Osteoblast (primary cell): ENCODE measurements around the gene EPHA10. TPM values are rescaled to one million over a fixed set of nuclear protein-coding genes. Genes with fewer than 3 reads are reported as not detected.
A peak's percentile ranks its signal among the peaks of the same experiment; 100 is the strongest.

ENCODE experiments used
- DNase-seq: peaks from one replicate; pipeline ENCODE4 v3.0.0; 2011; ENCODE audit warnings: low spot score, mixed read lengths; ENCODE audit not compliant: insufficient read length; ENCODE audit errors: missing footprints
- H2AFZ ChIP-seq: 2 replicates; pipeline ENCODE4 v1.6.0; 2011; ENCODE audit warnings: mild to moderate bottlenecking, low read length
- H3K27ac ChIP-seq: 2 replicates; pipeline ENCODE4 v1.5.1; 2011; ENCODE audit warnings: mild to moderate bottlenecking, low read depth, low read length, moderate library complexity
- H3K27me3 ChIP-seq: 2 replicates; pipeline ENCODE4 v1.6.0; 2012; ENCODE audit warnings: mild to moderate bottlenecking, control low read depth, inconsistent platforms, low read length, moderate library complexity; ENCODE audit not compliant: insufficient read depth
- H3K36me3 ChIP-seq: 2 replicates; pipeline ENCODE4 v1.5.1; 2011; ENCODE audit warnings: mild to moderate bottlenecking, low read length, control low read depth, moderate library complexity; ENCODE audit not compliant: insufficient read depth
- H3K4me1 ChIP-seq: 2 replicates; pipeline ENCODE4 v1.5.1; 2011; ENCODE audit warnings: mild to moderate bottlenecking, low read length, control low read depth, moderate library complexity; ENCODE audit not compliant: insufficient read depth
- H3K4me2 ChIP-seq: 2 replicates; pipeline ENCODE4 v1.6.0; 2011; ENCODE audit warnings: mild to moderate bottlenecking, low read length; ENCODE audit not compliant: insufficient read depth
- H3K4me3 ChIP-seq: fragments of 200-600 bp; sonication (generic); 3 replicates; pipeline ENCODE4 v1.5.1; 2012; ENCODE audit warnings: mild to moderate bottlenecking, low read length, inconsistent platforms; ENCODE audit not compliant: insufficient read depth
- H3K79me2 ChIP-seq: 2 replicates; pipeline ENCODE4 v1.6.0; 2012; ENCODE audit warnings: mild to moderate bottlenecking, low read length, control low read depth, inconsistent platforms; ENCODE audit not compliant: insufficient read depth
- H3K9me3 ChIP-seq: 2 replicates; pipeline ENCODE4 v1.5.1; 2011; ENCODE audit warnings: low read depth, low read length, control low read depth
- H4K20me1 ChIP-seq: 2 replicates; pipeline ENCODE4 v1.6.0; 2012; ENCODE audit warnings: mild to moderate bottlenecking, low read length, control low read depth; ENCODE audit not compliant: insufficient read depth
- total RNA-seq: library from RNA; depleted of rRNA; stranded (reverse); fragments of >200 nt; gene quantifications from 2 replicates; pipeline ENCODE4 v1.2.3, GENCODE V29; 2012
- TF ChIP-seq, protein P1 (sequence below): IDR thresholded peaks from 2 replicates; pipeline ENCODE4 v1.5.1; 2011; ENCODE audit warnings: mild to moderate bottlenecking, low read depth, low read length, moderate library complexity; ENCODE audit errors: extremely low read depth

EPHA10 gene
- total RNA-seq, 1 donor = not detected

DNA sequence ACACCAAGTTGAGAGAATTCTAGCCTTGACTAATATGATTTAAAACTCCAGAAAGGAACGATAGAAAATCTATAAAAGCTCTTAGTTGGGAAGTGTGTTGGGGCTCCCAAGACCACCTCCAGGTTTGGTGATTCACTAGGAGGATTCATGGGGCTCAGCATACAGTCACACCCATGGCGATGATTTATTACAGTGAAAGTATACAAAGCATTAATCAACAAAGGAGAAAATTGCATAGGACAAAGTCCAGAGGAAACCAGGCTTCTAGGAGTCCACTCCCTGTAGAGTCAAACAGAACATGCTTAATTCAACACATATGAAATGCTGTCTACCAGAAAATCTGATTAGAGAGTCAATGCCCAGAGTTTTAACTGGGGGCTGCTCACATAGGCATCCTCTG is 67.8 kb downstream of the EPHA10 start:
- TF ChIP-seq, protein P1, sequence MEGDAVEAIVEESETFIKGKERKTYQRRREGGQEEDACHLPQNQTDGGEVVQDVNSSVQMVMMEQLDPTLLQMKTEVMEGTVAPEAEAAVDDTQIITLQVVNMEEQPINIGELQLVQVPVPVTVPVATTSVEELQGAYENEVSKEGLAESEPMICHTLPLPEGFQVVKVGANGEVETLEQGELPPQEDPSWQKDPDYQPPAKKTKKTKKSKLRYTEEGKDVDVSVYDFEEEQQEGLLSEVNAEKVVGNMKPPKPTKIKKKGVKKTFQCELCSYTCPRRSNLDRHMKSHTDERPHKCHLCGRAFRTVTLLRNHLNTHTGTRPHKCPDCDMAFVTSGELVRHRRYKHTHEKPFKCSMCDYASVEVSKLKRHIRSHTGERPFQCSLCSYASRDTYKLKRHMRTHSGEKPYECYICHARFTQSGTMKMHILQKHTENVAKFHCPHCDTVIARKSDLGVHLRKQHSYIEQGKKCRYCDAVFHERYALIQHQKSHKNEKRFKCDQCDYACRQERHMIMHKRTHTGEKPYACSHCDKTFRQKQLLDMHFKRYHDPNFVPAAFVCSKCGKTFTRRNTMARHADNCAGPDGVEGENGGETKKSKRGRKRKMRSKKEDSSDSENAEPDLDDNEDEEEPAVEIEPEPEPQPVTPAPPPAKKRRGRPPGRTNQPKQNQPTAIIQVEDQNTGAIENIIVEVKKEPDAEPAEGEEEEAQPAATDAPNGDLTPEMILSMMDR = no peak
- peaks cover 48% of the 10 kb centered on the region for H3K79me2 ChIP-seq
- no peaks in the 10 kb centered on the region for H3K9me3 ChIP-seq
- H4K20me1 ChIP-seq = peaks cover 6% of the 10 kb centered on the region
- H3K4me2 ChIP-seq = no peak overlapping the region
- H3K4me3 ChIP-seq = no peak overlapping the region
- DNase-seq = no peak
- H3K27me3 ChIP-seq = no peaks in the 10 kb centered on the region
- no peak overlapping the region for H2AFZ ChIP-seq
- H3K36me3 ChIP-seq = peaks cover 56% of the 10 kb centered on the region
- peaks cover 2% of the 10 kb centered on the region for H3K4me1 ChIP-seq
- H3K27ac ChIP-seq = no peak overlapping the region

DNA sequence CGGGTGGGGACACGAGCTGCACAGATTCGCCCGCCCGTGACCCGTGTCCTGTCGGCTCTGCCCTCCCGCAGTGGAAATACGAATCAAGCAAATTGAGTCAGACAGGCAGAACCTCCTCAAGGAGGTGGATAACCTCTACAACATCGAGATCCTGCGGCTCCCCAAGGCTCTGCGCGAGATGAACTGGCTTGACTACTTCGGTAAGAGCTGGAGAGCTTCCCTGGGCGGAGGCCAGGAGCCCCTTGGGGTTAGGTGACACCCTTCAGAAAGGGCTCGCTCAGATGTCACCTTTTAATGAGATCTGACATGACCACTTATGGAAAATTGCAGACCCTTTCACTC is 72.1 kb downstream of the EPHA10 start:
- peak overlapping the region; percentile 100 for H2AFZ ChIP-seq
- no peaks in the 10 kb centered on the region for H3K27me3 ChIP-seq
- peak overlapping the region; percentile 42 for H3K27ac ChIP-seq
- H3K9me3 ChIP-seq = no peaks in the 10 kb centered on the region
- H3K36me3 ChIP-seq = peaks cover 24% of the 10 kb centered on the region
- no peak for DNase-seq
- H3K4me3 ChIP-seq = peak overlapping the region; percentile 99
- peaks cover 17% of the 10 kb centered on the region for H3K4me1 ChIP-seq
- H4K20me1 ChIP-seq = peaks cover 3% of the 10 kb centered on the region
- TF ChIP-seq, protein P1 = no peak
- H3K4me2 ChIP-seq = peak overlapping the region; percentile 98
- peaks cover 73% of the 10 kb centered on the region for H3K79me2 ChIP-seq

DNA sequence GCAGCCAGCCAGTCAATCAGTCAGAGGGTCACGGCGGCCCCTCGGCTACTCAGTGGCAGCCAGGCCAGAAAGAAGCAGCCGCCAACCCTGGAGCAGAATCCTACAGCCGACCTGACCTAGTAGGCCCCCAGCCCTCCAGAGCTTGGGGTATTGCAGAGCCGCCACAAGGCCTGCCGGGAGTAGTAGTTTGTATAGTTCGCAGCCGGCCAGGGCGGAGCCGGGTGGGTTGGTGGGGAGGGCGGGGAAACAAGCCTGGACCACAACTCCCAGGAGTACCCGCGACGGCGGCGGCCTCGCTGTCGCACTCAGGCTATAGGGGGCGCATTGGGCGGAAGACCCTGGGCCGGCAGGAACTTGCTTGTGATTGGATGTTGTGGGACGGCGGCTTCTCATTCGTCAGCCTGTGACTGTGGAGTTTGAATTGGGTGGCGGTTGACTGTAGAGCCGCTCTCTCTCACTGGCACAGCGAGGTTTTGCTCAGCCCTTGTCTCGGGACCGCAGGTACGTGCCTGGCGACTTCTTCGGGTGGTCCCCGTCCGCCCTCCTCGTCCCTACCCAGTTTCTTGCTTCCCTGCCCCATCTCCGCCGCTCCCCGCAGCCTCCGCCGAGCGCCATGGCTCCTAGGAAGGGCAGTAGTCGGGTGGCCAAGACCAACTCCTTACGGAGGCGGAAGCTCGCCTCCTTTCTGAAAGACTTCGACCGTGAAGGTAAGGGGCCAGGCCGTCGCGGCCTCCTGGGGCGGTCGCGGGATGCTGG is 72.7 kb downstream of the EPHA10 start, which contains the start of gene CDCA8:
Gene CDCA8 (plus strand): TSS at position 439 of the 756 bp plus-strand sequence. CDS start 175 bp downstream, at position 614.
- H3K4me2 ChIP-seq = peak within 1 kb of the TSS; percentile 98
- peak; percentile 99 for DNase-seq
- H3K27me3 ChIP-seq = no peaks in the 10 kb centered on the region
- peaks cover 3% of the 10 kb centered on the region for H4K20me1 ChIP-seq
- peak within 1 kb of the TSS; percentile 100 for H2AFZ ChIP-seq
- TF ChIP-seq, protein P1 = peak; percentile 64
- H3K36me3 ChIP-seq = peaks cover 22% of the 10 kb centered on the region
- H3K4me3 ChIP-seq = peak within 1 kb of the TSS; percentile 99
- peak within 1 kb of the TSS; percentile 44 for H3K27ac ChIP-seq
- no peaks in the 10 kb centered on the region for H3K9me3 ChIP-seq
- H3K79me2 ChIP-seq = peaks cover 71% of the 10 kb centered on the region
- H3K4me1 ChIP-seq = peaks cover 17% of the 10 kb centered on the region

DNA sequence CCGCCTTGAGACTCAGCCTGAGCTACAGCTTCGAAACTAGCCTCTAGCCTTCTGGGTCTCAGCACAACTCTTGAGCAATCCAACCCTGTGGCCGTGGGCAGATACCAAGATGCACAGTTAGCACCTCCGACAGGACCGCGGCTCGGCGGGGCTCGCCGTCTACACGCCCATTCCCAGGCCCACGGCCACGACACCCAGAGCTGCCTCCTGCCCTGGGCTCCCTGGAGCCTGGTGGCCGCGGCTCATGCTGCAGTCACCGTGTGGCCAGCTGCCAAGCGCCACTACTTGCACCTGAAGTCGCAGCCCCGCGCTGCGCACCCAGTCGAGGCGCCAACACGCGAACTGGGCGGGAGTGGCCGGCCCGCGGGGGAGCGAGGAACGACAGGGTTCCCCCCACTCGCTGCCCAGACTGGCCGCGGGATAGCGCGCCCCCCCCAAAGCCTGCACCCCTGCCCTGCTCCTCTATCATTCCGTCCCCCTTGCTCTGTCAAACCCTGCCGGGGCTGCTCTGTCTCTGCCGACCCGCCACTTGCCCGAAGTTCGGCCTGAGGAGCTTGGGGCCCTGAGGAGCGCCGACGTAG is 73.3 kb downstream of the EPHA10 start:
- Histone ChIP-seq H3K27me3 (no peaks in the 10 kb centered on the region), H3K79me2 (peaks cover 67% of the 10 kb centered on the region), H3K36me3 (peaks cover 18% of the 10 kb centered on the region), H2AFZ (peak overlapping the region; percentile 98), H3K4me1 (peaks cover 17% of the 10 kb centered on the region), H3K4me3 (peak overlapping the region; percentile 99), H3K9me3 (no peaks in the 10 kb centered on the region), H3K27ac (peak overlapping the region; percentile 44), H3K4me2 (peak overlapping the region; percentile 98), H4K20me1 (peaks cover 2% of the 10 kb centered on the region)
- TF ChIP-seq, protein P1 = no peak
- DNase-seq = peak; percentile 71
